ENCODE data around the gene MAP6. TPM values are rescaled to one million over a fixed set of nuclear protein-coding genes. Genes with fewer than 3 reads are reported as not detected.

MAP6 gene
- total RNA-seq (2013; cell fraction: nucleolus; rRNA removed), result not detected in 2 replicates
- 0.06 and 0.33 TPM in 2 replicates for total RNA-seq (2014; rRNA removed)
- total RNA-seq (2014; rRNA removed; fragmentation: Illumina TruSeq; extraction: Trizol), result 0.09 TPM in 2 replicates
- 0.21 TPM in 1 of 2 replicates, not detected in the other for total RNA-seq (2021)
- not detected for polyA plus RNA-seq (2011; ENCODE audit: low read depth)
- not detected in 2 replicates for polyA plus RNA-seq (2011; rRNA removed)
- not detected in 2 replicates for polyA plus RNA-seq (2011; cell fraction: cytosol; rRNA removed)
- polyA plus RNA-seq (2011; cell fraction: nucleus; rRNA removed), result not detected in 2 replicates
- polyA plus RNA-seq (2012), result 0.04 TPM in 1 of 2 replicates, not detected in the other
- 0.19 and 0.32 TPM in 2 replicates for polyA plus RNA-seq (2014; fragmentation: Illumina TruSeq; extraction: Trizol)
- polyA plus RNA-seq (2014; fragmentation: Nextera tagmentation; extraction: Ambion mirVana), result under 1 TPM in 1 of 2 experiments, not detected in 1; 0.11 TPM
- polyA plus RNA-seq (2014; rRNA removed), result 0.05 and 0.14 TPM in 2 replicates
- not detected for polyA plus RNA-seq (2016; fragmentation: Nextera tagmentation; extraction: Ambion mirVana)
- not detected in 2 replicates for polyA minus RNA-seq (2011; rRNA and poly(A)+ RNA removed)
- polyA minus RNA-seq (2011; cell fraction: cytosol; rRNA and poly(A)+ RNA removed), result not detected in 2 replicates
- polyA minus RNA-seq (2011; cell fraction: nucleus; rRNA and poly(A)+ RNA removed), result not detected in 2 replicates
- Bru-seq, nascent RNA, result percentile 6 among the genes with signal in this experiment
- percentile 3 among the genes with signal in this experiment for BruChase-seq, experiment 1, labeled RNA remaining after a 6-hour chase
- percentile 1 among the genes with signal in this experiment for BruChase-seq, experiment 2, labeled RNA remaining after a 2-hour chase
- long read RNA-seq, experiment 1, result 0 reads
- long read RNA-seq, experiment 2, result 0 reads

- RAD21 ChIA-PET (ENCODE audit: unreplicated experiment), result no interaction called here
- ATAC-seq (peak; percentile 44), FAIRE-seq (no peak), DNase-seq (ENCODE audit: low read depth, low spot score) (no peak)
- Histone ChIP-seq H3K79me2 (ENCODE audit: control insufficient read depth, insufficient read depth, low read length) (no peaks in the 10 kb centered on the region), H3K4me1 (ENCODE audit: control insufficient read depth, insufficient read depth, low read length) (peaks cover 15% of the 10 kb centered on the region; the same call in 1 of the 2 replicates), H3K27me3 (replicated peaks in 1 of 2; ENCODE audit: control insufficient read depth in 2 of 2, insufficient read depth in 2 of 2, low read length in 1 of 2) (peaks cover 15 to 34% of the 10 kb centered on the region in 2 experiments), H4K20me1 (ENCODE audit: control insufficient read depth, insufficient read depth) (no peaks in the 10 kb centered on the region), H3K4me2 (ENCODE audit: control insufficient read depth, insufficient read depth) (peak within 1 kb of the TSS; percentile 91), H3K9me3 (replicated peaks; ENCODE audit: control insufficient read depth, insufficient read depth, low read length) (no peaks in the 10 kb centered on the region; the same call in 1 of the 3 replicates), H3K36me3 (ENCODE audit: control insufficient read depth in 2 of 2, insufficient read depth in 2 of 2, low read length in 1 of 2) (no peaks in the 10 kb centered on the region), H2AFZ (ENCODE audit: control insufficient read depth, low read depth, low read length) (peak within 1 kb of the TSS; percentile 47), H3K9ac (ENCODE audit: control insufficient read depth, insufficient read depth, low read length) (no peak within 1 kb of the TSS), H3K4me3 (peak within 1 kb of the TSS; percentile 41; the same call in 1 of the 2 replicates), H3K27ac (ENCODE audit: control insufficient read depth, insufficient read depth) (no peak within 1 kb of the TSS)
- no TSS peak for BruUV-seq (replicated peaks)
- WGBS (ENCODE audit: insufficient coverage, insufficient replicate concordance, low lambda C conversion rate, missing lambda C conversion rate), result 4% methylated on average over 71 of the region's 72 CpGs
- intact Hi-C loops (cut with micrococcal nuclease; ENCODE audit: unreplicated experiment) (no loop called here), in situ Hi-C loops (cut with MboI) (no loop called here)
- CTCF ChIA-PET, result no interaction called here
- POLR2A ChIA-PET, result no interaction called here
- TF ChIP-seq ZNF207 (IDR thresholded peaks at IDR 0.05; ENCODE audit: borderline replicate concordance) (no peak), EZH2 (IDR thresholded peaks at IDR 0.05; ENCODE audit: borderline replicate concordance, control insufficient read depth, low read depth, low read length) (0 out of 2 replicates have a peak, but pooled peaks have one; percentile 90), ZBTB40 (IDR thresholded peaks at IDR 0.05; ENCODE audit: borderline replicate concordance) (no peak), HDAC6 (IDR thresholded peaks at IDR 0.05; ENCODE audit: unreplicated experiment) (peak; percentile 49), NRF1 (conservative IDR thresholded peaks at IDR 0.05; ENCODE audit: low read depth, low read length) (no peak), RFX5 (IDR thresholded peaks at IDR 0.05; ENCODE audit: low read depth, low read length) (no peak)
- TF ChIP-seq, protein P1, sequence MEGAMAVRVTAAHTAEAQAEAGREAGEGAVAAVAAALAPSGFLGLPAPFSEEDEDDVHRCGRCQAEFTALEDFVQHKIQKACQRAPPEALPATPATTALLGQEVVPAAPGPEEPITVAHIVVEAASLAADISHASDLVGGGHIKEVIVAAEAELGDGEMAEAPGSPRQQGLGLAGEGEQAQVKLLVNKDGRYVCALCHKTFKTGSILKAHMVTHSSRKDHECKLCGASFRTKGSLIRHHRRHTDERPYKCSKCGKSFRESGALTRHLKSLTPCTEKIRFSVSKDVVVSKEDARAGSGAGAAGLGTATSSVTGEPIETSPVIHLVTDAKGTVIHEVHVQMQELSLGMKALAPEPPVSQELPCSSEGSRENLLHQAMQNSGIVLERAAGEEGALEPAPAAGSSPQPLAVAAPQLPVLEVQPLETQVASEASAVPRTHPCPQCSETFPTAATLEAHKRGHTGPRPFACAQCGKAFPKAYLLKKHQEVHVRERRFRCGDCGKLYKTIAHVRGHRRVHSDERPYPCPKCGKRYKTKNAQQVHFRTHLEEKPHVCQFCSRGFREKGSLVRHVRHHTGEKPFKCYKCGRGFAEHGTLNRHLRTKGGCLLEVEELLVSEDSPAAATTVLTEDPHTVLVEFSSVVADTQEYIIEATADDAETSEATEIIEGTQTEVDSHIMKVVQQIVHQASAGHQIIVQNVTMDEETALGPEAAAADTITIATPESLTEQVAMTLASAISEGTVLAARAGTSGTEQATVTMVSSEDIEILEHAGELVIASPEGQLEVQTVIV (IDR thresholded peaks at IDR 0.05; ENCODE audit: borderline replicate concordance, partially characterized antibody), result no peak
- SMC1A ChIA-PET (ENCODE audit: uncharacterized antibody, unreplicated experiment), result no interaction called here
Measured at GRCh38 chr11:75668451-75669297, at the start of gene MAP6. MAP6 (minus strand) TSS chr11:75669038; CDS start chr11:75668369, 669 bp downstream.

Data from GM12878 (cell line).